Measurements from ENCODE around the gene LDOC1. TPM values are rescaled to one million over a fixed set of nuclear protein-coding genes. Genes with fewer than 3 reads are reported as not detected.

LDOC1 gene
- polyA plus RNA-seq, 3 donors, result not detected

DNA sequence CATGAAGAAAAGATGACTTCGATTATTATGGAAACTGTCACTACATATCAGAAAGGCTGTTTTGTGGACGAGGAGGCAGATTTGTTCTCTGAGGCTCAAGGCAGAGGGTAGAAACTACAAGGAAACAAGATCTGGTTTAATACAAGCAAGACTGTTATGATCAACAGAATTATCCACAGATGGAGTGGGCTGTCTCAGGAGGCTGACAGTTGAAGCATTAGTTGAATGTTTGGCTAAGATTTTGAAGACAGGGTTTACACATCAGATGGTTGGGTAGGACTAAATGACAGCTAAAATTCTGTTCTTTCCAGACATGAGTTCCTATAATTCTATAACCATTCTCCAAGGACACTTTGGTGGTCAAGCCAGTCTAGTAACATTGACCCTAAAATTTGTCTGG lies 49.8 kb downstream of the LDOC1 start:
- H3K9me3 Mint-ChIP-seq, result peaks cover 0 to 7% (median 2%) of the 10 kb centered on the region in 7 donors
- Histone ChIP-seq H3K9ac (ENCODE audit: insufficient read depth, low read length, poor library complexity, severe bottlenecking) (no peak overlapping the region), H3K36me3 (replicated peaks in 1 of 2; ENCODE audit: control insufficient read depth in 1 of 2, insufficient read depth in 2 of 2, low read length in 2 of 2) (no peaks in the 10 kb centered on the region), H3K27me3 (ENCODE audit: control insufficient read depth in 2 of 2, insufficient read depth in 2 of 2, low read length in 2 of 2) (no peaks in the 10 kb centered on the region), H3K9me3 (replicated peaks in 1 of 2; ENCODE audit: control insufficient read depth in 1 of 2, insufficient read depth in 1 of 2, low read length in 2 of 2) (no peaks in the 10 kb centered on the region), H3K79me2 (ENCODE audit: insufficient read depth, low read length) (no peaks in the 10 kb centered on the region), H3K4me3 (replicated peaks in 1 of 3; ENCODE audit: low read depth in 2 of 3, low read length in 3 of 3) (no peak overlapping the region), H2AFZ (ENCODE audit: insufficient read depth, low read depth, low read length, poor library complexity, severe bottlenecking) (no peak overlapping the region), H3K4me2 (replicated peaks; ENCODE audit: extremely low read depth, low read length, poor library complexity, severe bottlenecking) (no peak overlapping the region), H4K20me1 (ENCODE audit: insufficient read depth, low read length) (no peaks in the 10 kb centered on the region), H3K27ac (ENCODE audit: low read depth in 1 of 2, low read length in 2 of 2) (no peak overlapping the region), H3K4me1 (ENCODE audit: control insufficient read depth in 1 of 2, insufficient read depth in 2 of 2, low read length in 2 of 2) (no peaks in the 10 kb centered on the region)
- no CpG with 5 or more reads among the region's 2 CpGs for WGBS (ENCODE audit: insufficient coverage)
- TF ChIP-seq, protein P1, sequence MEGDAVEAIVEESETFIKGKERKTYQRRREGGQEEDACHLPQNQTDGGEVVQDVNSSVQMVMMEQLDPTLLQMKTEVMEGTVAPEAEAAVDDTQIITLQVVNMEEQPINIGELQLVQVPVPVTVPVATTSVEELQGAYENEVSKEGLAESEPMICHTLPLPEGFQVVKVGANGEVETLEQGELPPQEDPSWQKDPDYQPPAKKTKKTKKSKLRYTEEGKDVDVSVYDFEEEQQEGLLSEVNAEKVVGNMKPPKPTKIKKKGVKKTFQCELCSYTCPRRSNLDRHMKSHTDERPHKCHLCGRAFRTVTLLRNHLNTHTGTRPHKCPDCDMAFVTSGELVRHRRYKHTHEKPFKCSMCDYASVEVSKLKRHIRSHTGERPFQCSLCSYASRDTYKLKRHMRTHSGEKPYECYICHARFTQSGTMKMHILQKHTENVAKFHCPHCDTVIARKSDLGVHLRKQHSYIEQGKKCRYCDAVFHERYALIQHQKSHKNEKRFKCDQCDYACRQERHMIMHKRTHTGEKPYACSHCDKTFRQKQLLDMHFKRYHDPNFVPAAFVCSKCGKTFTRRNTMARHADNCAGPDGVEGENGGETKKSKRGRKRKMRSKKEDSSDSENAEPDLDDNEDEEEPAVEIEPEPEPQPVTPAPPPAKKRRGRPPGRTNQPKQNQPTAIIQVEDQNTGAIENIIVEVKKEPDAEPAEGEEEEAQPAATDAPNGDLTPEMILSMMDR (IDR thresholded peaks at IDR 0.05), result no peak
- no peak for DNase-seq
- H3K4me1 Mint-ChIP-seq, result no peaks in the 10 kb centered on the region
- H3K27me3 Mint-ChIP-seq (ENCODE audit: low read depth in 3 of 3), result no peaks in the 10 kb centered on the region
- no peaks in the 10 kb centered on the region for H3K36me3 Mint-ChIP-seq
- no peak overlapping the region for H3K27ac Mint-ChIP-seq
- no peak overlapping the region for H3K4me3 Mint-ChIP-seq
- intact Hi-C loops (cut with micrococcal nuclease), result no loop called here

Other genes with a start within 250 kb of the LDOC1 start
- not detected for gene SPANXB1, start 174.5 kb downstream of the LDOC1 start, polyA plus RNA-seq
- not detected for gene SPANXC, start 65.4 kb upstream of the LDOC1 start, polyA plus RNA-seq

Data from CD14-positive monocyte (primary cell).